SK-N-SH (cell line): ENCODE measurements around the gene IL10RB. TPM values are rescaled to one million over a fixed set of nuclear protein-coding genes. Genes with fewer than 3 reads are reported as not detected.
A peak's percentile ranks its signal among the peaks of the same experiment; 100 is the strongest.

Experiments
- CTCF ChIA-PET: fragments of 300-600, 350-600 bp; formaldehyde crosslinking; extraction: SDS; loops from one replicate; lab custom pipeline; 2021; lab: Yijun Ruan, JAX
- POLR2A ChIA-PET: fragments of 350-600 bp; sonication (Branson Sonifier 250); formaldehyde crosslinking; extraction: SDS; loops from one replicate; lab custom pipeline; 2020; ENCODE audit warnings: antibody characterized with exemption, inconsistent platforms; lab: Yijun Ruan, JAX
- DNase-seq: peaks from one replicate; pipeline ENCODE4 v3.0.0; 2012
- H2AFZ ChIP-seq: fragments of 200-600 bp; sonication (generic); 2 replicates; pipeline ENCODE4 v1.8.1; 2016; ENCODE audit warnings: antibody characterized with exemption, mild to moderate bottlenecking, low read depth
- H3F3A ChIP-seq: fragments of 200-600 bp; sonication (generic); replicated peaks from 2 replicates; pipeline ENCODE3; 2016; ENCODE audit warnings: antibody characterized with exemption, mild to moderate bottlenecking; ENCODE audit not compliant: insufficient read depth
- H3K27ac ChIP-seq, 2 experiments: fragments of 200-500 bp in 1 of 2; fragments of 200-600 bp in 1 of 2; sonication (Bioruptor generic) in 1 of 2; sonication (generic), shearing (Covaris generic) in 1 of 2; 2 replicates each; pipeline versions ENCODE4 v1.5.1 to v1.6.1; 2014 to 2016; ENCODE audit warnings: low read depth in 2 of 2, inconsistent platforms in 1 of 2, low read length in 1 of 2, mild to moderate bottlenecking in 1 of 2, mixed read lengths in 1 of 2
- H3K27me3 ChIP-seq: fragments of 200-600 bp; sonication (generic), shearing (Covaris generic); 2 replicates; pipeline ENCODE4 v1.6.1; 2016; ENCODE audit warnings: mixed run types; ENCODE audit not compliant: insufficient read depth
- H3K36me3 ChIP-seq, 2 experiments: fragments of 200-500 bp in 1 of 2; fragments of 200-600 bp in 1 of 2; sonication (Bioruptor generic) in 1 of 2; sonication (generic) in 1 of 2; replicated peaks in 1 of 2; 2 replicates each; pipeline versions ENCODE3 to v1.5.1; 2014 to 2016; ENCODE audit warnings: low read length in 1 of 2, mild to moderate bottlenecking in 1 of 2; ENCODE audit not compliant: insufficient read depth in 2 of 2, control insufficient read depth in 1 of 2
- H3K4me1 ChIP-seq, 2 experiments: fragments of 200-500 bp in 1 of 2; fragments of 200-600 bp in 1 of 2; sonication (Bioruptor generic) in 1 of 2; sonication (generic), shearing (Covaris generic) in 1 of 2; 2 replicates each; pipeline versions ENCODE4 v1.5.1 to v1.6.1; 2014 to 2016; ENCODE audit warnings: low read depth in 1 of 2, low read length in 1 of 2, mixed run types in 1 of 2; ENCODE audit not compliant: insufficient read depth in 2 of 2, control insufficient read depth in 1 of 2
- H3K4me2 ChIP-seq: fragments of 200-600 bp; sonication (generic), shearing (Covaris generic); 2 replicates; pipeline ENCODE4 v1.6.1; 2017; ENCODE audit warnings: mixed run types
- H3K4me3 ChIP-seq, 2 experiments: fragments of 200-500 bp in 1 of 2; fragments of 200-600 bp in 1 of 2; sonication (Bioruptor generic) in 1 of 2; sonication (generic), shearing (Covaris generic) in 1 of 2; 2 replicates each; pipeline versions ENCODE4 v1.5.1 to v1.8.1; 2014 to 2016; ENCODE audit warnings: low read depth in 2 of 2, inconsistent platforms in 1 of 2, low read length in 1 of 2, mild to moderate bottlenecking in 1 of 2, mixed read lengths in 1 of 2, moderate library complexity in 1 of 2
- H3K79me2 ChIP-seq: fragments of 200-600 bp; sonication (generic); 2 replicates; pipeline ENCODE4 v1.8.1; 2017; ENCODE audit warnings: mild to moderate bottlenecking; ENCODE audit not compliant: insufficient read depth
- H3K9ac ChIP-seq: fragments of 200-600 bp; sonication (generic); 2 replicates; pipeline ENCODE4 v1.6.1; 2017; ENCODE audit warnings: mixed run types
- H3K9me2 ChIP-seq: fragments of 200-600 bp; sonication (generic); 2 replicates; pipeline ENCODE4 v1.6.1; 2017; ENCODE audit warnings: mixed run types
- H3K9me3 ChIP-seq: fragments of 200-600 bp; sonication (generic); 2 replicates; pipeline ENCODE4 v1.6.1; 2017; ENCODE audit warnings: mixed run types, mild to moderate bottlenecking, moderate library complexity
- H4K20me1 ChIP-seq: fragments of 200-600 bp; sonication (generic); 2 replicates; pipeline ENCODE4 v1.6.1; 2017; ENCODE audit warnings: mild to moderate bottlenecking, mixed run types; ENCODE audit not compliant: insufficient read depth
- CHD2 ChIP-seq: fragments of 150-350 bp; IDR thresholded peaks from 2 replicates; pipeline ENCODE4 v1.6.1; 2018; ENCODE audit warnings: low read length; ENCODE audit not compliant: partially characterized antibody
- FOXM1 ChIP-seq: IDR thresholded peaks from 2 replicates; pipeline ENCODE4 v1.4.0; 2012; ENCODE audit warnings: low read depth, mild to moderate bottlenecking
- GABPA ChIP-seq: IDR thresholded peaks from 2 replicates; pipeline ENCODE4 v1.4.0; 2012; ENCODE audit warnings: low read depth, mild to moderate bottlenecking
- MAX ChIP-seq: IDR thresholded peaks from 2 replicates; pipeline ENCODE4 v1.4.0; 2012; ENCODE audit warnings: low read depth
- MEF2A ChIP-seq: IDR thresholded peaks from 2 replicates; pipeline ENCODE4 v1.4.0; 2012; ENCODE audit warnings: low read depth, borderline replicate concordance
- PBX3 ChIP-seq: IDR thresholded peaks from 2 replicates; pipeline ENCODE4; 2012
- POLR2AphosphoS5 ChIP-seq: IDR thresholded peaks from 2 replicates; pipeline ENCODE4 v1.6.1; 2012; ENCODE audit warnings: low read depth, low read length
- RAD21 ChIP-seq: IDR thresholded peaks from 2 replicates; pipeline ENCODE4 v1.6.1; 2012; ENCODE audit warnings: mild to moderate bottlenecking, low read length
- RCOR1 ChIP-seq: fragments of 150-350 bp; IDR thresholded peaks from 2 replicates; pipeline ENCODE4 v1.6.1; 2017; ENCODE audit warnings: antibody characterized with exemption, low read length
- RFX5 ChIP-seq: IDR thresholded peaks from 2 replicates; pipeline ENCODE4 v1.6.1; 2012; ENCODE audit warnings: mild to moderate bottlenecking, improper control_type of control experiment, low read length
- YY1 ChIP-seq: IDR thresholded peaks from 2 replicates; pipeline ENCODE4 v1.4.0; 2012; ENCODE audit warnings: low read depth, mild to moderate bottlenecking
- WGBS: methylation state at CpG from one replicate; pipeline ENCODE4 v1.1.6; 2017; ENCODE audit warnings: low lambda C conversion rate; 5-methylcytosine and 5-hydroxymethylcytosine counted together
- polyA plus RNA-seq, 3 experiments: library from polyadenylated mRNA; depleted of rRNA; stranded (reverse); fragments of >200 nt; gene quantifications; 2 replicates each; pipeline ENCODE4 v1.2.3, GENCODE V29; 2012
- TF ChIP-seq, protein P1 (sequence below): fragments of 200-600 bp; sonication (generic); IDR thresholded peaks from 2 replicates; pipeline ENCODE4 v1.6.1; 2017; ENCODE audit warnings: antibody characterized with exemption, mild to moderate bottlenecking, moderate library complexity
- TF ChIP-seq, protein P2 (sequence below): IDR thresholded peaks from 2 replicates; pipeline ENCODE4 v1.4.0; 2012; ENCODE audit warnings: low read depth, borderline replicate concordance

Gene IL10RB
- polyA plus RNA-seq, 1 of the 3 experiments (the other 2 are of a cell fraction) = 20.1 TPM

- no peak for TF ChIP-seq PBX3
- TF ChIP-seq MAX = 0 out of 2 replicates have a peak, but pooled peaks have one; percentile 5
- no peak for TF ChIP-seq CHD2
These were observed 36.2 kb upstream of the IL10RB start, which contains the start of gene IFNAR2 (continued) for GRCh38 chr21:33229784-33230544.

DNA sequence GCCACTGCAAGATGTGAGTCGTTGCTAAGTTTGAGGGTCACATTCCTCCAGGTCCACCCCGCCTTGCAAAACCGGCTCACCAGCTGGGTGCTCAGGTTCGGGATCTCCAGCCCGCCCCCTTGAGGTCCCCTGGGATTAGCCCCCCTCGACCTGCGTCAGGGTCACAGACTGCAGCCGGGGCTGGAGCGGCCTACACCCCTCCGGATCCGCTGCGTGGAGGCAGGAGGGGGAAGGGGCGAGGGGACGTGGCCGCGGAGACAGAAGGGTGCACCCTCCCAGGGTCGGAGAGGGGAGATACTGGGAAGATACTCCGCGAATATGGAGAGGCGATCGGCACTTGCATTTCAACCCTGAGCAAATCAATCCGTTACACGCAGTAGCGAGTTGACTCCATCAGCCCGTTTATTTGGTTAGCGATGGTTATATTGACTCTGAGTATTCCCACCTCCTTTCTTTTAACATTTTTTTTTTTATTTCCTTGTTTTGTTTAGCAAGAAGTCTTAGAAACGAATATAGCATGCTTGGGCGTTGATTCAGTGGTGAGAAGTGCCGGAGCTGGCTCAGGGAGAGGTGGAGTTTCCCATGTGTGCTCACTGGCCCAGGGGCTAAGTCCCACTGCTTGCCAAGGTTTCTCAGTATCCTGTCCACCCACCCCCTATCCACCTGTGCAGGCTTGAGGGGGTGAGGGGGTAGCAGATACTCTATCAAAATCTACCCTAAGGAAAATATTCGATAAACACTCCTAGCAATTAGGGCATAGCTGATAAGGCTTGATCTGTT lies 35.4 kb upstream of the IL10RB start:
- Histone ChIP-seq H3F3A (peaks cover 5% of the 10 kb centered on the region), H4K20me1 (no peaks in the 10 kb centered on the region), H3K4me2 (peak overlapping the region; percentile 97), H2AFZ (peak overlapping the region; percentile 92), H3K27me3 (no peaks in the 10 kb centered on the region), H3K9me2 (no peaks in the 10 kb centered on the region), H3K4me3 (peak overlapping the region; percentile 89 to 97), H3K79me2 (peaks cover 40% of the 10 kb centered on the region), H3K27ac (peak overlapping the region; percentile 73 to 87; a peak in 3 of 4 replicates), H3K36me3 (no peaks in the 10 kb centered on the region), H3K9ac (peak overlapping the region; percentile 92), H3K9me3 (no peaks in the 10 kb centered on the region), H3K4me1 (peaks cover 7 to 22% of the 10 kb centered on the region in 2 experiments; a peak in 3 of 4 replicates)
- ChIA-PET POLR2A (interaction anchor here (0.7 kb wide), 1 partner anchor 110 kb away, joined by 4 read pairs; no protein-coding TSS in a partner anchor), CTCF (interaction anchor here (1.0 to 1.9 kb wide), 3 partner anchors 78 to 214 kb away, joined by 3 to 9 read pairs (median 4); no protein-coding TSS in a partner anchor)
- WGBS = 7% methylated on average over 24 of the region's 30 CpGs
- no peak for TF ChIP-seq POLR2AphosphoS5
- TF ChIP-seq, protein P1, sequence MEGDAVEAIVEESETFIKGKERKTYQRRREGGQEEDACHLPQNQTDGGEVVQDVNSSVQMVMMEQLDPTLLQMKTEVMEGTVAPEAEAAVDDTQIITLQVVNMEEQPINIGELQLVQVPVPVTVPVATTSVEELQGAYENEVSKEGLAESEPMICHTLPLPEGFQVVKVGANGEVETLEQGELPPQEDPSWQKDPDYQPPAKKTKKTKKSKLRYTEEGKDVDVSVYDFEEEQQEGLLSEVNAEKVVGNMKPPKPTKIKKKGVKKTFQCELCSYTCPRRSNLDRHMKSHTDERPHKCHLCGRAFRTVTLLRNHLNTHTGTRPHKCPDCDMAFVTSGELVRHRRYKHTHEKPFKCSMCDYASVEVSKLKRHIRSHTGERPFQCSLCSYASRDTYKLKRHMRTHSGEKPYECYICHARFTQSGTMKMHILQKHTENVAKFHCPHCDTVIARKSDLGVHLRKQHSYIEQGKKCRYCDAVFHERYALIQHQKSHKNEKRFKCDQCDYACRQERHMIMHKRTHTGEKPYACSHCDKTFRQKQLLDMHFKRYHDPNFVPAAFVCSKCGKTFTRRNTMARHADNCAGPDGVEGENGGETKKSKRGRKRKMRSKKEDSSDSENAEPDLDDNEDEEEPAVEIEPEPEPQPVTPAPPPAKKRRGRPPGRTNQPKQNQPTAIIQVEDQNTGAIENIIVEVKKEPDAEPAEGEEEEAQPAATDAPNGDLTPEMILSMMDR = peak; percentile 37
- peak; percentile 81 for DNase-seq

DNA sequence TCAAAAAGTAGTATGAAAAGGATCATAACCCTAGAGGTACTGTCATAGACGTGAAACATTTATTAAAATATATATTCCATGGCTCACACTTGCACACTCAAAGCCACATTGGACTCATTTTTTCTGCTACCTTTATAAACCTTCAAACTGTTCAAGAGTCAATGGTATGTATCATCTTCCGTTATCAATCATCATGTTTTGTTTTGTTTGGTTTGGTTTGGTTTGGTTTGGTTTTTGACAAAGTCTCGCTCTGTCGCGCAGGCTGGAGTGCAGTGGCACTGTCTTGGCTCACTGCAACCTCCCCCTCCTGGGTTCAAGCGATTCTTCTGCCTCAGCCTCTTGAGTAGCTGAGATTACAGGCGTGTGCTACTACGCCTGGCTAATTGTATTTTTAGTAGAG lies 34.6 kb upstream of the IL10RB start:
- POLR2A ChIA-PET = no interaction called here
- peak overlapping the region in 1 of 2 experiments; percentile 89; a peak in 1 of 4 replicates for H3K4me3 ChIP-seq
- CTCF ChIA-PET = interaction anchor here (0.7 to 1.9 kb wide), 2 partner anchors 11 to 130 kb away, joined by 3 to 9 read pairs; no protein-coding TSS in a partner anchor
- TF ChIP-seq YY1 = no peak
- TF ChIP-seq, protein P1 = no peak
- TF ChIP-seq MAX = no peak
- TF ChIP-seq RFX5 = no peak
- TF ChIP-seq FOXM1 = no peak
- no peak for TF ChIP-seq MEF2A
- no peak for TF ChIP-seq GABPA
- TF ChIP-seq, protein P2, sequence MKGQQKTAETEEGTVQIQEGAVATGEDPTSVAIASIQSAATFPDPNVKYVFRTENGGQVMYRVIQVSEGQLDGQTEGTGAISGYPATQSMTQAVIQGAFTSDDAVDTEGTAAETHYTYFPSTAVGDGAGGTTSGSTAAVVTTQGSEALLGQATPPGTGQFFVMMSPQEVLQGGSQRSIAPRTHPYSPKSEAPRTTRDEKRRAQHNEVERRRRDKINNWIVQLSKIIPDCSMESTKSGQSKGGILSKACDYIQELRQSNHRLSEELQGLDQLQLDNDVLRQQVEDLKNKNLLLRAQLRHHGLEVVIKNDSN = no peak
- TF ChIP-seq RAD21 = no peak
- TF ChIP-seq PBX3 = no peak
- TF ChIP-seq CHD2 = no peak
- TF ChIP-seq RCOR1 = no peak

More for the DNA sequence above, 34.6 kb upstream of the IL10RB start:
- H3K4me1 ChIP-seq = peaks cover 10 to 22% of the 10 kb centered on the region in 2 experiments; a peak in 3 of 4 replicates
- H3K27me3 ChIP-seq = no peaks in the 10 kb centered on the region
- WGBS = 89% methylated on average over 8 of the region's 8 CpGs
- DNase-seq = no peak
- H4K20me1 ChIP-seq = no peaks in the 10 kb centered on the region
- no peaks in the 10 kb centered on the region for H3K9me3 ChIP-seq
- H3K36me3 ChIP-seq = no peaks in the 10 kb centered on the region
- H2AFZ ChIP-seq = no peak overlapping the region
- H3K27ac ChIP-seq = no peak overlapping the region
- peaks cover 42% of the 10 kb centered on the region for H3K79me2 ChIP-seq
- H3K4me2 ChIP-seq = peak overlapping the region; percentile 97
- no peak overlapping the region for H3K9ac ChIP-seq
- peaks cover 5% of the 10 kb centered on the region for H3F3A ChIP-seq
- H3K9me2 ChIP-seq = no peaks in the 10 kb centered on the region
